Hepatocyte (in vitro differentiated cells): ENCODE data around the gene IL23A.

Experiments used
- EZH2 ChIP-seq: fragments of 200-600 bp; sonication (generic); IDR thresholded peaks from 2 replicates; pipeline ENCODE4 v1.6.1; 2016; ENCODE audit warnings: antibody characterized with exemption, mild to moderate bottlenecking, borderline replicate concordance
- EZH2phosphoT487 ChIP-seq: fragments of 200-600 bp; sonication (generic); IDR thresholded peaks from one replicate; pipeline ENCODE4 v1.6.1; 2018; ENCODE audit warnings: antibody characterized with exemption, mild to moderate bottlenecking, low read depth, moderate library complexity; ENCODE audit not compliant: unreplicated experiment, severe bottlenecking
- TF ChIP-seq, protein P1 (sequence below): fragments of 200-600 bp; sonication (generic); IDR thresholded peaks from 2 replicates; pipeline ENCODE4 v1.5.1; 2016; ENCODE audit warnings: antibody characterized with exemption, mild to moderate bottlenecking; ENCODE audit not compliant: poor library complexity

DNA sequence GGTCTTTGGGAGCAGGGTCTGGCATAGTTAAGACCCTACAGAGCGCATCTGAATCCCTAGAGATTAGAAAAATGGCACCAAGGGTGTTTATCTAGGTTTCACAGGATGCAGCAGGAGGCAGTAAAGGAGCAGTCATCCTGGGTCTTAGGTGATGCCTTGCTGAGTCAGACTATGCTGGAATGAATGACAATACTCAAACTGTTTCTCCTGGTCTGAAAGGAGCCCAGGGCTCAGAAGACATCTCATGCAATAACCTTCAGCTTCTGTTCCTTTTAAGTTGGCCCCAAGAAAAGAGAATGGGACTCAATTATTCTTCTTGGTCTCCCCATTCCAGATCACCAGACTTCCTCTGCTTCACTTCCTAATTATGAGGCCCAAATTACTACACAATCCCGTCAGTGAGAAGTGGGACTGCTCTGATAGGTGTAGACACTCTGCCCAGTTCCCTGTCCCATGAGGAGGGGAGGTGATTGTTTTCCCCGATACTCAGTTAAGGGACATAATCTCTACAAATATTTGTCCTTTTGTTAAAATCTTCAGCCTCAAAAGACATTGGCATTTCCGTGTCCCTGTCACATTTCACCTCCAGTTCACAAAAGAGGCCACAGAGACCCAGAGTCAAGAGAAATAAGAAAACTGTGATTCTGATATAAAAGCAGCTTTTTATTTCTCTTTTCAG is 38.8 kb downstream of the IL23A start:
- TF ChIP-seq, protein P1, sequence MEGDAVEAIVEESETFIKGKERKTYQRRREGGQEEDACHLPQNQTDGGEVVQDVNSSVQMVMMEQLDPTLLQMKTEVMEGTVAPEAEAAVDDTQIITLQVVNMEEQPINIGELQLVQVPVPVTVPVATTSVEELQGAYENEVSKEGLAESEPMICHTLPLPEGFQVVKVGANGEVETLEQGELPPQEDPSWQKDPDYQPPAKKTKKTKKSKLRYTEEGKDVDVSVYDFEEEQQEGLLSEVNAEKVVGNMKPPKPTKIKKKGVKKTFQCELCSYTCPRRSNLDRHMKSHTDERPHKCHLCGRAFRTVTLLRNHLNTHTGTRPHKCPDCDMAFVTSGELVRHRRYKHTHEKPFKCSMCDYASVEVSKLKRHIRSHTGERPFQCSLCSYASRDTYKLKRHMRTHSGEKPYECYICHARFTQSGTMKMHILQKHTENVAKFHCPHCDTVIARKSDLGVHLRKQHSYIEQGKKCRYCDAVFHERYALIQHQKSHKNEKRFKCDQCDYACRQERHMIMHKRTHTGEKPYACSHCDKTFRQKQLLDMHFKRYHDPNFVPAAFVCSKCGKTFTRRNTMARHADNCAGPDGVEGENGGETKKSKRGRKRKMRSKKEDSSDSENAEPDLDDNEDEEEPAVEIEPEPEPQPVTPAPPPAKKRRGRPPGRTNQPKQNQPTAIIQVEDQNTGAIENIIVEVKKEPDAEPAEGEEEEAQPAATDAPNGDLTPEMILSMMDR: peak; percentile 31
- TF ChIP-seq EZH2phosphoT487: no peak
- TF ChIP-seq EZH2: no peak
